Lung (tissue), 12 donors: ENCODE data around the gene CABLES1. TPM values are rescaled to one million over a fixed set of nuclear protein-coding genes. Genes with fewer than 3 reads are reported as not detected.

Experiments used
- ATAC-seq: fragments of 200-7000 bp; cut with Tn5 transposase; one replicate; pipeline ENCODE4 v1.9.1; 2020; ENCODE audit warnings: moderate number of reproducible peaks; ENCODE audit not compliant: insufficient read depth, low FRiP score
- DNase-seq, 3 donors: peaks; one replicate each; pipeline ENCODE4 v3.0.0-alpha.2; 2013 to 2017
- H3K27ac ChIP-seq, 2 donors: one replicate each; pipeline ENCODE4 v1.5.1; 2013; ENCODE audit warnings: mild to moderate bottlenecking in 2 of 2, moderate library complexity in 2 of 2, control low read depth in 1 of 2, inconsistent platforms in 1 of 2, low read depth in 1 of 2, low read length in 1 of 2
- H3K27me3 ChIP-seq, 3 donors: one replicate each; pipeline ENCODE4 v1.5.1; 2013; ENCODE audit warnings: low read length in 2 of 3; ENCODE audit not compliant: control insufficient read depth in 3 of 3, insufficient read depth in 3 of 3
- H3K36me3 ChIP-seq, 4 donors: one replicate each; pipeline ENCODE4 v1.5.1; 2013; ENCODE audit warnings: low read length in 4 of 4, mild to moderate bottlenecking in 1 of 4, moderate library complexity in 1 of 4; ENCODE audit not compliant: control insufficient read depth in 4 of 4, insufficient read depth in 4 of 4
- H3K4me1 ChIP-seq, 5 donors: one replicate each; pipeline ENCODE4 v1.5.1; 2013; ENCODE audit warnings: low read length in 5 of 5, mild to moderate bottlenecking in 2 of 5, moderate library complexity in 1 of 5; ENCODE audit not compliant: control insufficient read depth in 5 of 5, insufficient read depth in 5 of 5
- H3K4me3 ChIP-seq: one replicate; pipeline ENCODE4 v1.5.1; 2013; ENCODE audit warnings: mild to moderate bottlenecking, control low read depth, moderate library complexity
- H3K9ac ChIP-seq, 2 donors: one replicate each; pipeline ENCODE4 v1.5.1; 2013; ENCODE audit warnings: low read length in 2 of 2, control low read depth in 1 of 2; ENCODE audit not compliant: insufficient read depth in 1 of 2
- H3K9me3 ChIP-seq, 4 donors: one replicate each; pipeline ENCODE4 v1.5.1; 2013; ENCODE audit warnings: low read length in 3 of 4, mild to moderate bottlenecking in 1 of 4, moderate library complexity in 1 of 4; ENCODE audit not compliant: control insufficient read depth in 4 of 4, insufficient read depth in 3 of 4
- WGBS, 2 donors: extraction: QIAGEN DNeasy Blood & Tissue Kit; methylation state at CpG; one replicate each; pipeline ENCODE4 v1.1.7; 2013; 5-methylcytosine and 5-hydroxymethylcytosine counted together
- polyA plus RNA-seq, 2 donors: library from polyadenylated mRNA; stranded (reverse); fragments of 200-250 nt; gene quantifications; one replicate each; pipeline ENCODE4 v1.2.1, GENCODE V29; 2013
- total RNA-seq, 2 donors: library from RNA; depleted of rRNA in 1 of 2; stranded (reverse); fragments of >200 nt in 1 of 2; gene quantifications; one replicate each; pipeline ENCODE4 v1.2.1, GENCODE V29; 2014 to 2021
- TF ChIP-seq, protein P1 (sequence below): IDR thresholded peaks from 2 replicates; pipeline ENCODE4 v1.5.1; 2012; ENCODE audit warnings: mild to moderate bottlenecking; ENCODE audit errors: control extremely low read depth, extremely low read depth
- donor health status: control.
- donor health status: control.
- donor health status: Bipolar disorder and iron deficiency.
- donor health status: healthy.
- donor health status: DM: yes; HTN: yes; CAD: no.

Gene CABLES1
- total and polyA plus RNA-seq, 4 donors, result 4.2 to 32.6 (median 14.7) TPM

DNA sequence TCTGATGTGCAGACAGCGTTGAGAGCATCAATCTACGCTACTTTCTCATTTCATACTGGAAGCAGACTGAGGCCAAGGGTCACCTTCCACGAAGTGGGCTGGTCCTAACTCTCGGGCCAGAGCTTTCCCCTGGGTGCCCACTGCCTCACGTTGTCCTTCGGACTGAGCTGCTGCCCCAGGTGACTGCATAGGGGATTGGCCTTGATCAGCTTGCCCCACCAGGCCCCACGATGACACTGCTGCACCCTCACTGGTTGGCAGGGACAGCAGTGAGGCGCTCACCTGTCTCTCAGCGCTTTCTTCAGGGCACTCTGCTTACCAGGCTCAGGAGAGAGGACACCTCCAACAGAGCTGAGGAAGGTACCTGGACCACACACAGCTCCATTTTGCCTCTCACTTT is 47.3 kb downstream of the CABLES1 start:
- peaks cover 3 to 19% (median 9%) of the 10 kb centered on the region in 5 donors for H3K4me1 ChIP-seq
- no peak for DNase-seq
- H3K27ac ChIP-seq, result no peak overlapping the region
- H3K36me3 ChIP-seq, result no peaks in the 10 kb centered on the region
- H3K9me3 ChIP-seq, result no peaks in the 10 kb centered on the region
- TF ChIP-seq, protein P1, sequence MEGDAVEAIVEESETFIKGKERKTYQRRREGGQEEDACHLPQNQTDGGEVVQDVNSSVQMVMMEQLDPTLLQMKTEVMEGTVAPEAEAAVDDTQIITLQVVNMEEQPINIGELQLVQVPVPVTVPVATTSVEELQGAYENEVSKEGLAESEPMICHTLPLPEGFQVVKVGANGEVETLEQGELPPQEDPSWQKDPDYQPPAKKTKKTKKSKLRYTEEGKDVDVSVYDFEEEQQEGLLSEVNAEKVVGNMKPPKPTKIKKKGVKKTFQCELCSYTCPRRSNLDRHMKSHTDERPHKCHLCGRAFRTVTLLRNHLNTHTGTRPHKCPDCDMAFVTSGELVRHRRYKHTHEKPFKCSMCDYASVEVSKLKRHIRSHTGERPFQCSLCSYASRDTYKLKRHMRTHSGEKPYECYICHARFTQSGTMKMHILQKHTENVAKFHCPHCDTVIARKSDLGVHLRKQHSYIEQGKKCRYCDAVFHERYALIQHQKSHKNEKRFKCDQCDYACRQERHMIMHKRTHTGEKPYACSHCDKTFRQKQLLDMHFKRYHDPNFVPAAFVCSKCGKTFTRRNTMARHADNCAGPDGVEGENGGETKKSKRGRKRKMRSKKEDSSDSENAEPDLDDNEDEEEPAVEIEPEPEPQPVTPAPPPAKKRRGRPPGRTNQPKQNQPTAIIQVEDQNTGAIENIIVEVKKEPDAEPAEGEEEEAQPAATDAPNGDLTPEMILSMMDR, result no peak
- H3K27me3 ChIP-seq, result no peaks in the 10 kb centered on the region
- WGBS, 2 donors, result 95 to 97% methylated on average over 9 of the region's 9 CpGs
- ATAC-seq, result no peak
- H3K9ac ChIP-seq, result no peak overlapping the region
- no peak overlapping the region for H3K4me3 ChIP-seq

DNA sequence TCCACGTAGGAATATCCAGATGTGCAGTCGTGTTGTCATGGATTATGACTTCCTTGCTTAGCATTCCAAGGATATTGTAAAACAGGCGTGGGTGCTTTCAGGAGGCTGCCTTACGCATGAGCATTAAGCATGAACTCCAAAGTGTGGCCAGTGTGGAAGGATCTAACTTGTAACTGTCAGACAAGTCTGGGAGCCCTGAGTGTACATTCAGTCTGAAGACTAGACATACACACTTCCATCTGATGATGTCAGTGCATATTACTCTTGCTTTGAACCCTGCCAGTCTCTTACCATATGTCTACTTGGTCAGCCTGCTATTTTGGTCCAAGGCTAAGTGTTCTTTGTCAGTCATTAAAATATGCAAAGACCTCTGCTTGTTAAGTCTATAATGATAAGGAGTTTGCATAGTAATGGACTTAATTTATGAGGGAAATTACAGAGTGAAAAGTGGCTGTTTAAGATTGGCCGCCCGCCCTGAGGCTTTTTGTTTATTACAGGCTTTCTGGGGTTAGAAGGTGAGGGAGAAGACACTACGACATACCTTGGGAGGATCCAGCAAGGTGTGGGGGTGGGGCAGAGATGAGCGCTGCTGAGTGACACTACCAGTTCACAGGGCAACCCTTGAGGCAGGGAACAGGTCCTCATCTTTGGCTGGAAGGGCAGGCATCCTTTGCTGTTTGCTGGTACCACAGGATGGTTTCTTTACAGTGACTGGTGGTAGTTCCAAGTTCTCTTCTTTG is 48.3 kb downstream of the CABLES1 start:
- Histone ChIP-seq H3K4me1 (peaks cover 3 to 10% (median 3%) of the 10 kb centered on the region in 5 donors), H3K27ac (peak overlapping the region in 1 of 2 donors; percentile 18), H3K9ac (no peak overlapping the region), H3K9me3 (no peaks in the 10 kb centered on the region), H3K4me3 (no peak overlapping the region), H3K36me3 (no peaks in the 10 kb centered on the region), H3K27me3 (no peaks in the 10 kb centered on the region)
- TF ChIP-seq, protein P1, result no peak
- no peak for ATAC-seq
- WGBS, 2 donors, result 86 to 88% methylated on average over 8 of the region's 8 CpGs
- no peak for DNase-seq

DNA sequence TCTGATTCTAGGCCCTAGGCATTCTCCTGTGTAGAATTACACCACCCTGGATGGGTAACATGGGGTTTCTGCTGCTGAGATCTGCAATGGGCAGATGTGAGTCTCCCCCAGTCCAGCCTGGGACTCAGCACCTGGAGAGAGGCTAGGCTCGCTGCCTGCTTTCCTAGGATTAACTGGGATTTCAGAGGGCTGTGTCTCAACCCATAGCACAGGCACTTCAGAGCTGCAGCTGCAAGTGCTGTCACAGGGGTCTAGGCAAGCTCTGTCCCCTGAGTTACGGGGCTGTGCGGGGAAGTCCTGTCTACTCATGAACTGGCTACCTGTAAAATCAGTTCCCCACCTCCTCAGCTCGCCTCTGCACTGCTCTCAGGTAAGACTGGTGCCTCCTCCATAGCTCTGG is 51.5 kb downstream of the CABLES1 start:
- no peaks in the 10 kb centered on the region for H3K27me3 ChIP-seq
- no peak overlapping the region for H3K4me3 ChIP-seq
- WGBS, 2 donors, result 97% methylated on average over 4 of the region's 4 CpGs
- TF ChIP-seq, protein P1, result no peak
- H3K36me3 ChIP-seq, result no peaks in the 10 kb centered on the region
- peaks cover 0 to 10% (median 2%) of the 10 kb centered on the region in 5 donors for H3K4me1 ChIP-seq
- no peak overlapping the region for H3K9ac ChIP-seq
- ATAC-seq, result no peak
- H3K9me3 ChIP-seq, result no peaks in the 10 kb centered on the region
- no peak overlapping the region for H3K27ac ChIP-seq
- DNase-seq, result no peak
